A549 treated with dexamethasone at 1 μM for 4 hours (cell line): ENCODE measurements around the gene TTC27. TPM values are rescaled to one million over a fixed set of nuclear protein-coding genes. Genes with fewer than 3 reads are reported as not detected.

Experiments used
- total RNA-seq: library from RNA; stranded (reverse); fragments of 200-300 nt; extraction: Qiagen RNA extraction; gene quantifications from 5 replicates; pipeline ENCODE4 v1.2.3, GENCODE V29; 2022

TTC27 gene
- 25.4 to 27.7 TPM (median 26.2 TPM) in 5 replicates for total RNA-seq

DNA sequence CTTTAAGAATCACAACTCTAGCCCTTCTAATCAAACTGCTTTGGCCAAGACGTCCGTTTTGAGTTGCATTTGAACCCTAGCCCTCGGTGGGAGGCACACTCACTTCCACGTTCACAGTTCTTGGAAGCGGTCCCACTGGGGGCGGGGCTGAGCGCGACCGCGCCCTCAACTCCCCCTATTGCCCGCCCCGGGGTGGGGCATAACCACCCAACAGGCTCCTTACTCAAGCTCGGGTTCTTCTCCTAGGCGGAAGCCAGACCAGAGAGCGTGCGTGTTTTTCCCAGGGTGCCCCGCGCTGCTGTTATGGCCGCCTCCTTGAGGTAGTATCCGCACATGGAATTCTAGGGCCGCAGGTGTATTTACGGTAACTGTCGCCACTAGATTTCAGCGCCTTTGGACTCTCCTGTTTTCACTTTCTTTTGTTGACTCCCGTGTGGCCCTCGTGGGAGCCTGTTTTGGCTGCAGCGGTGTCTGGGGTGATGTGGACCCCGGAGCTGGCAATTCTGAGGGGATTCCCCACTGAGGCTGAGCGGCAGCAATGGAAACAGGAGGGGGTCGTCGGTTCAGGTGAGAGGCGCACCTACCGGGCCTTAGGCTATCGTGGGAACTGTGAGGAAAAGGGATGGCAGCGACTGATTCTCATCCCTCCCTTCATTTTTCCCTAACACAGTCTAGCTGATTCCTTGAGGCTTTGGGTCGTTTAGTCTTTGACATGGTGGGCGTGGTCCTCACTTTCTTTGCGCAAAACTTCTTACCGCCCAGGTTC, at the start of gene TTC27:
Gene TTC27 (plus strand): TSS at position 237 of the 766 bp plus-strand sequence. CDS start 243 bp downstream, at position 480.

